AG04449 (cell line): ENCODE data around the gene DIAPH2.

ENCODE experiments used
- CTCF ChIA-PET: fragments of 350-600 bp; formaldehyde crosslinking; extraction: SDS; loops from one replicate; lab custom pipeline; 2021; ENCODE audit warnings: antibody characterized with exemption; lab: Yijun Ruan, JAX
- POLR2A ChIA-PET: fragments of 400-600, 350-600 bp; formaldehyde crosslinking; extraction: SDS; loops from one replicate; lab custom pipeline; 2020; ENCODE audit warnings: antibody characterized with exemption, inconsistent platforms; lab: Yijun Ruan, JAX
- DNase-seq: peaks from one replicate; pipeline ENCODE4 v3.0.0-alpha.2; 2010; ENCODE audit warnings: low read depth, low spot score
- H3K4me3 ChIP-seq: 2 replicates; pipeline ENCODE4 v1.5.1; 2011; ENCODE audit warnings: low read depth, mild to moderate bottlenecking, control low read depth, low read length
- TF ChIP-seq, protein P1 (sequence below): IDR thresholded peaks from one replicate; pipeline ENCODE4 v1.5.1; 2011; ENCODE audit warnings: mild to moderate bottlenecking, moderate library complexity, low read length, control low read depth, inconsistent platforms; ENCODE audit not compliant: insufficient read depth; ENCODE audit errors: missing control alignments

Gene DIAPH2

DNA sequence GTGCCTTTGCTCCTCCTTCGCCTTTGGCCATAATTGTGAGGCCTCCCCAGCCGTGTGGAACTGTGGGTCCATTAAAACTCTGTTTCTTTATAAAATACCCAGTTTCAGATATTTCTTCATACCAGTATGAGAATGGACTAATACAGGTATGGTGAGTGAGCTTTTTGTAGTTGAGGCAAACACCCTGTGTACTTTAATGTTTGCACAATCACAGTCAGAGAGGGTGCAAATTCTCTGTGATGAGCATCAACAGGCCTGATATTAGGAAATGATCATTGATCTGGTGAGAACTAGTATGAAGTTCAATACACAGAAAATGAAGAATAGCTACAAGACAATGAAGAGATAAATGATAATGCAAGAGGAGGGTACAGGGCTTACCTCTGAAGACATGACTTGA lies 943.7 kb downstream of the DIAPH2 start:
- TF ChIP-seq, protein P1, sequence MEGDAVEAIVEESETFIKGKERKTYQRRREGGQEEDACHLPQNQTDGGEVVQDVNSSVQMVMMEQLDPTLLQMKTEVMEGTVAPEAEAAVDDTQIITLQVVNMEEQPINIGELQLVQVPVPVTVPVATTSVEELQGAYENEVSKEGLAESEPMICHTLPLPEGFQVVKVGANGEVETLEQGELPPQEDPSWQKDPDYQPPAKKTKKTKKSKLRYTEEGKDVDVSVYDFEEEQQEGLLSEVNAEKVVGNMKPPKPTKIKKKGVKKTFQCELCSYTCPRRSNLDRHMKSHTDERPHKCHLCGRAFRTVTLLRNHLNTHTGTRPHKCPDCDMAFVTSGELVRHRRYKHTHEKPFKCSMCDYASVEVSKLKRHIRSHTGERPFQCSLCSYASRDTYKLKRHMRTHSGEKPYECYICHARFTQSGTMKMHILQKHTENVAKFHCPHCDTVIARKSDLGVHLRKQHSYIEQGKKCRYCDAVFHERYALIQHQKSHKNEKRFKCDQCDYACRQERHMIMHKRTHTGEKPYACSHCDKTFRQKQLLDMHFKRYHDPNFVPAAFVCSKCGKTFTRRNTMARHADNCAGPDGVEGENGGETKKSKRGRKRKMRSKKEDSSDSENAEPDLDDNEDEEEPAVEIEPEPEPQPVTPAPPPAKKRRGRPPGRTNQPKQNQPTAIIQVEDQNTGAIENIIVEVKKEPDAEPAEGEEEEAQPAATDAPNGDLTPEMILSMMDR: no peak
- ChIA-PET POLR2A (no interaction called here), CTCF (no interaction called here)
- H3K4me3 ChIP-seq: no peak overlapping the region
- DNase-seq: no peak

DNA sequence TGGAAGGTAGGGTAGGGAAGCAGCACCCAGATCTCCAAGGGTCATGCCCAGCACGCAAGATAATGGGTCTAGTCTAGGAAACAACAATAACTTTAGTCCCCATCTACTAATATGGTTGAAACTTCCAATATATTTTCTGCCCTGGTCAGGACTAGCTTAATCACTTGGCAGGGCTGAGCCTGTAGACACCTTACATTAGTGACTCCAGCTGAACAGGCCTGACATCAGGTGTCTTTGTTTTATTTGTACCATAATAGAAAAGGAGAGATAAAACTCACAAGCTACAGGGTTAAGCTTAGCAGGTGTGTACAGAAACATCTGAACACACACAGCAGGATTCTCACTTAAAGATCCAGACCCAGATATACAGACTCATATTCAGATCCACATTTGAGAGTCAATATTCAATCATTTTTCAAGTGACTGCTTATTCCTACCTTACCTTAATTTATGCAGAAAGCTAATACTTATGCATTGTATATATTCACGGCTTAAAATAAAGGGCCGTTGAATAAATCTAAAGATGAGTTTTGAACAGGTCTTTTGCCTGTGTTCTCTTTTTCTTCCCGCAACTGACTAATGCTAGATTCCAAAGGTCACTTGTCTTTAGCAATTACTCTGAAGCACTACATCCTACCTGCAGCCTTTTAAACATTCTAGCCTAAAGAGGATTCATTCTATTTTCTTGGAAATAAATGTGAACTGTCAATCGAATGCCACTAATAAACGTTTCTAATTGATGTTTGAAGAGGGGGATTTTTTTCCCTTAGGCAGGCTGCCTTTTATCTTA lies 944.4 kb downstream of the DIAPH2 start:
- DNase-seq: no peak
- H3K4me3 ChIP-seq: no peak overlapping the region
- ChIA-PET POLR2A (no interaction called here), CTCF (no interaction called here)
- TF ChIP-seq, protein P1: no peak

DNA sequence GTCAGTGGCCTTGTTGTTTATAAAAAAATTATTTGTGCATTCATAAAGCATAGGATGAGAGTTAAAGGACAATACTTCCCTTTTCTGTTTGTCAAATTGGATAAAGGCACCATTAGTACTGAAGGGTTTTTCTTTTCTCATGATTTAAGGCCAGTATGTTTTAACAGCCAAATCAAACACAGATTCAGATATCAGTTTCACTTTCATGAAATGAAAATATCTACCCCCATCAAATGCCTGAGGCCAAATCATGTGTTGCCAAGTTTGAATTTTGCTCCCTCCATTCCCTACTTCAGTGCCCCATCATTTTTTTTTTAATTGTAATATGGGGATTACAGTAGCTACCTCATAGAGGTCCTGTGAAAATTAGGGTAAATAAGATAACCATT lies 944.9 kb downstream of the DIAPH2 start:
- TF ChIP-seq, protein P1: no peak
- no peak overlapping the region for H3K4me3 ChIP-seq
- DNase-seq: no peak
- CTCF ChIA-PET: no interaction called here
- POLR2A ChIA-PET: no interaction called here

DNA sequence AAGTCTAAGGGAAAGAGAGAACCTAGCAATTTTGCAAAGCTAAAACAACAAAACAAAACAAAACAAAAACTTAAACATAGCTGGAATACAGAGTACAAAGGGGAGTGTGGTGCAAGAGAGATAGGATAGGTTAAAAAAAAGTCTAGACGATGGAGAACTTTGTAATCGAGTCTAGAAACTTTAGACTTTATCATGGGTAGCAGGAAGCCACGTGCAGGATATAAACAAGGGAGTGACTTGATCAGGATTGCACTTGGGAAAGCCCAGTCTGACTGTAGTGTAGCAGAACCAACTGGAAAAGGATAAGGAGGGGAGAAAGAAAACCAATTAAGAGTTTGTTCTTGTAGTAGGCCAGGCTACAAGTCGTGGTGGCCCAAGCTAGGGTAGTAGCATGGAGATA lies 949.2 kb downstream of the DIAPH2 start:
- ChIA-PET CTCF (no interaction called here), POLR2A (no interaction called here)
- TF ChIP-seq, protein P1: no peak

DNA sequence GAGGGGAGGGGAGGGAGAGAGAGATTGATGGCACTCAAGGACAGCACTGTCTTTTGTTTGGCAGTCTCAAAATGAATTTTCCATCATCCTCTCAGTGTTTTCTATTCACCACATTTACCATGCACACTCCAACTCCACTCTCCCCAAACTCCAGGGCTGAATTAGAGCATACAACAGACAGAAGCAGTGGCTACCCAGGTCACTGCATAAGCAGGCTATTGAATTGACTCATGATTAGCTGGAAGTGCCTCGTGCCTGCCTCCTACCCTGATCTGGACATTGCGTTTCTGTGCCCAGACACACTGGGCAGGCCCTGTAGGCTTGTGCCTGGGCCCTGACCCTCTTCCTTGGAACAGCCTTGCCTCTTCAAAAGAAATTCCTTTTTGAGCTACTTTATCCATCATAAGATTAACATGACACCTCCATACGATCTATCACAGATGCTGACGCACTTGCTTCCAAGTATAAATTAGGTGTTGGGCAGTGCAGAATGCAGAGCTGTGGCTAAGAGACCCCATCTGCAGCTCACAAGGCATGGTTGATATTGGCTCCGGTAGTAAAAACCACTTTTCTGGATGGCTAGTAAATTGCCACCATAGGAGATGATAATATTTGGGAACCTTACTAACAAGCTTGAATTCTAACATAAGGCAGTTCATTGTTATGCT lies 952.0 kb downstream of the DIAPH2 start:
- no peak for DNase-seq
- H3K4me3 ChIP-seq: no peak overlapping the region
- TF ChIP-seq, protein P1: no peak
- POLR2A ChIA-PET: no interaction called here
- CTCF ChIA-PET: no interaction called here

More for the DNA sequence above, 949.2 kb downstream of the DIAPH2 start:
- H3K4me3 ChIP-seq: no peak overlapping the region
- no peak for DNase-seq

DNA sequence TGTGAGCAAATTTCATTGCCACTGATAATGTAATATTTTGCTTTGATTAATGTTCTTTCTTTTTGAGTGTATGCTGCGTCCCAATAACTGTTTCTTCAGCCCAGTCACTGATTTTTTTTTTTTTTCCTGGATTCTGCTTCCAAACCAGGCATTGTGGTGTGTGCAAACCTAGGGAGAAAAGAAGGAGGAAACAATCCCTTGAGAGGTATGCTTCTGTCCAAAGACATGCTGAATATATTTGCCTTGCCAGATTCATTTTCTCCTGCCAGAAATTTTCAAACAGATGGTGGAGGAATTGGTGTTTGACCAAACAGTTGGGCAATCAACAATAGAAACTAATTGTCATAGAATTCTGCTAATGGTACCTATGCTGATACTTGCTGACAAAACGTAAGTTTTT lies 952.6 kb downstream of the DIAPH2 start:
- H3K4me3 ChIP-seq: no peak overlapping the region
- TF ChIP-seq, protein P1: no peak
- ChIA-PET CTCF (interaction anchor here (0.6 kb wide), 1 partner anchor 66 kb away, joined by 3 read pairs; no protein-coding TSS in a partner anchor), POLR2A (no interaction called here)
- DNase-seq: no peak
